DOHH2 (cell line): ENCODE measurements around the gene RGR.

Source experiments
- CTCF ChIP-seq: fragments of 200-600 bp; sonication (generic); IDR thresholded peaks from one replicate; pipeline ENCODE4 v1.5.1; 2014; ENCODE audit warnings: antibody characterized with exemption, mild to moderate bottlenecking, low read depth, low read length; ENCODE audit not compliant: poor library complexity, severe bottlenecking
- EZH2phosphoT487 ChIP-seq: fragments of 200-600 bp; sonication (generic); IDR thresholded peaks from 2 replicates; pipeline ENCODE4 v1.6.1; 2017; ENCODE audit warnings: borderline replicate concordance, mild to moderate bottlenecking, antibody characterized with exemption, low read length, moderate library complexity, mixed read lengths

- no peak for TF ChIP-seq CTCF
- TF ChIP-seq EZH2phosphoT487, result no peak
Observed at GRCh38 chr10:84204610-84205009, 40.2 kb upstream of the RGR start.
